Dermis microvascular lymphatic vessel endothelial cell (primary cell): ENCODE data around the gene ANKFY1. TPM values are rescaled to one million over a fixed set of nuclear protein-coding genes. Genes with fewer than 3 reads are reported as not detected.

Experiments
- DNase-seq, 2 donors: peaks; one replicate each; pipeline versions ENCODE4 v3.0.0 to v3.0.0-alpha.2; 2010; ENCODE audit warnings: low read depth in 2 of 2
- total RNA-seq: library from RNA; depleted of rRNA; stranded (reverse); fragments of >200 nt; gene quantifications from 2 replicates; pipeline ENCODE4 v1.2.1, GENCODE V29; 2014

The ANKFY1 gene
- total RNA-seq, 1 donor from 2014 or later = 21.7 TPM

DNA sequence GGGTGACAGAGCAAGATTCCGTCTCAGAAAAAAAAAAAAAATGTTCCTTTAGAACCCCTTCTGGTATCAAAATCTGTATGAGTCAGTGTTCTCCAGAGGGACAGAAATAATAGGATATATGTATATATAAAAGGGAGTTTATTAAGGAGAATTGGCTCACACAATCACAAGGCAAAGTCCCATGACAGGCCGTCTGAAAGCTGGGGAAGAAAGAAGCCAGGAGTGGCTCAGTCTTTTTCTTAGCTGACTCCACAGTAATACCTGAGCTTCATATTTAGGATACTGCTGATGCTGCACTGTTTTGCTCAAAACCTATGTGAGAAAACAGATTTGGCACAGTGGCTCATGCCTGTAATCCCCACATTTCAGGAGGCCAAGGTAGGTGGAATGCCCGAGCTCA, 143.4 kb downstream of the ANKFY1 start:
- no peak for DNase-seq

DNA sequence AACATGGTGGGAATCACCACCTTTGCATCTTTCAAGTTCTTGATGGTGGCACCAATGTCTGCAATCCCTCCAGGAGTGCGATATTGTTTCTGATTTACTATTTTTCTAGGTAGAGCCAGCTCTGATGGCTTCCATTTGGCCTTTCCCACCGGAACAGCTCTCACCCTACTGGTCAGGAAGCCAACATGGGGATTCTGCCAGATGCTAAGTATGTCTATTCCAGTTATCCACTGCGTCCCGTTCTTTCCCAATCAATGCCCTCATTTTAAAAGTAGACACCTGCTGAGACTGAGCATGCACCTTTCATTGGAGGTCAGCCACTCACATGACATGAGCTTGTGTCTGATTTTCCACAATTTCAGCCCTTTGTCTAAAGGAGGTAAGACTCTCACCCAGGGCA, 144.5 kb downstream of the ANKFY1 start:
- no peak for DNase-seq

DNA sequence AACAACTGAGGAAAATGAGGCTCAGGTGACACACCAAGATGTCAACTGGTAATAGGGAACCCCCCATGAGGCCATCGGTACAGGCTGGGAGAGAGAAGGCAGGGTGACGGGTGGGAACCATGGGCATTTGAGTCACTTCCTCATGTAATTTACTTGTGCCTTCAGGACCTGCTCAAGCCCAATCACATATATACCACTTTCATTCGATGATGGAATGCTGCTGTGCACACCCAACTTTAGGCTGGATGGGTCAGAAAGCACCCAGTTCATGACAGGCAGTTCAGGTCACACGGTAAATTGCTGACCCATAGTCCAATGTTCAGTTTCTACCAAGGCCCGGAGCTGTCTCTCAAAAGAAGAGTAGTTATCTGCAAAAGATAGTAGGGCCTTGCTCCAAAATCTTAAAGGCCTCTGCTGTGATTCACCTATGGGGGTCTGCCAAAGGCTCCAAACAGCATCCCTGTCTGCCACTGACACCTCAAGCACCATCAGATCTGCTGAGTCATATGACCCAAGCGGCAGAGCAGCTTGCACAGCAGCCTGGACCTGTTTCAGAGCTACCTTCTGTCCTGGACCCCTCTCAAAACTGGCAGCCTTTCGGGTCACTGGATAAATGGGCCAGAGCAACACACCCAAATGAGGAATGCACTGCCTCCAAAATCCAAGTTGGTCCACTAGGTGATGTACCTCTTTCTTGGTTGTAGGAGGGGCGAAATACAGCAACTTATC, 145.6 kb downstream of the ANKFY1 start:
- DNase-seq = no peak

DNA sequence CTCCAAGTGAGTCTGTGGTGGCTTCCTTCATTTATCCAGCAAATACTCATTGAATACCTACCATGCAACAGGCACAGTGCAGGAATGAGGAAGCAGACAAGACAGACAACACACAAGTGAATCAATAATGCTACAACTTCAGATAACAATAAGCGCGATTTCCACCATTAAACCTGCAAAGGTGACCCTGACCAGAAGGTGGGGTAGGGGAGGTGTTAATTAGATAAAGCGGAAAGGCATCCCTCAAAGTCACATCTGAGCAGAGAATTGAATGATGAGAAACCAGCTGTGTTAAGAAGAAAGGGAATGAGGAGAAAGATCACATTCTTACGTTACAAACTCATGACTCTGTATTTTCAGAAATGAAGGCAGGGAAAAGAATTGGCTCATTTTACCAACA, 147.3 kb downstream of the ANKFY1 start:
- no peak for DNase-seq

Other genes with a start within 250 kb of the ANKFY1 start
- 22.5 and 30.8 TPM in 2 replicates for gene ZZEF1, start 120.9 kb downstream of the ANKFY1 start, total RNA-seq
- gene CYB5D2, start 120.8 kb downstream of the ANKFY1 start, total RNA-seq = 36.6 and 56.4 TPM in 2 replicates
- gene UBE2G1, start 102.7 kb upstream of the ANKFY1 start, total RNA-seq = 28.9 and 36.7 TPM in 2 replicates
- 0.51 and 0.63 TPM in 2 replicates for gene SPNS3, start 170.0 kb upstream of the ANKFY1 start, total RNA-seq
- gene SPNS2, start 234.9 kb upstream of the ANKFY1 start, total RNA-seq = 45.6 and 70.2 TPM in 2 replicates